MM.1S (cell line): ENCODE data around the gene CD44.

ENCODE experiments used
- DNase-seq: peaks from one replicate; pipeline ENCODE4 v3.0.0-alpha.2; 2015
- H2AFZ ChIP-seq: fragments of 300-600 bp; sonication (generic); 2 replicates; pipeline ENCODE4 v1.6.0; 2016; ENCODE audit warnings: antibody characterized with exemption, low read length
- H3F3A ChIP-seq: fragments of 300-600 bp; sonication (generic); 2 replicates; pipeline ENCODE4 v1.6.1; 2016; ENCODE audit warnings: mild to moderate bottlenecking, antibody characterized with exemption, low read length, moderate library complexity, mixed read lengths; ENCODE audit not compliant: insufficient read depth
- H3K27ac ChIP-seq: fragments of 300-600 bp; sonication (generic); 2 replicates; pipeline ENCODE4 v1.5.1; 2016; ENCODE audit warnings: mild to moderate bottlenecking, low read length
- H3K27me3 ChIP-seq: fragments of 300-600 bp; sonication (generic); replicated peaks from 2 replicates; pipeline ENCODE4 v1.6.0; 2016; ENCODE audit warnings: low read length; ENCODE audit not compliant: insufficient read depth
- H3K36me3 ChIP-seq: fragments of 300-600 bp; sonication (generic); replicated peaks from 2 replicates; pipeline ENCODE4 v1.6.1; 2016; ENCODE audit warnings: mild to moderate bottlenecking, low read length, mixed read lengths; ENCODE audit not compliant: insufficient read depth
- H3K4me1 ChIP-seq: fragments of 300-600 bp; sonication (generic); 2 replicates; pipeline ENCODE4 v1.6.1; 2016; ENCODE audit warnings: low read length, mixed read lengths
- H3K4me2 ChIP-seq: fragments of 300-600 bp; sonication (generic); 2 replicates; pipeline ENCODE4 v1.6.0; 2016; ENCODE audit warnings: low read depth, low read length
- H3K4me3 ChIP-seq: fragments of 300-600 bp; sonication (generic); 2 replicates; pipeline ENCODE4 v1.5.1; 2016; ENCODE audit warnings: low read length, mixed read lengths
- H3K79me2 ChIP-seq: fragments of 300-600 bp; sonication (generic); 2 replicates; pipeline ENCODE4 v1.6.1; 2016; ENCODE audit warnings: mixed run types, low read length, mixed read lengths
- H3K9ac ChIP-seq: fragments of 300-600 bp; sonication (generic); 2 replicates; pipeline ENCODE4 v1.6.1; 2016; ENCODE audit warnings: low read length, mixed read lengths
- H3K9me2 ChIP-seq: fragments of 300-600 bp; sonication (generic); replicated peaks from 2 replicates; pipeline ENCODE4 v1.6.1; 2016; ENCODE audit warnings: mild to moderate bottlenecking, low read length, mixed read lengths; ENCODE audit not compliant: insufficient read depth
- H3K9me3 ChIP-seq: fragments of 300-600 bp; sonication (generic); replicated peaks from 2 replicates; pipeline ENCODE4 v1.6.1; 2016; ENCODE audit warnings: mild to moderate bottlenecking, low read length, mixed read lengths; ENCODE audit not compliant: insufficient read depth
- H4K20me1 ChIP-seq: fragments of 300-600 bp; sonication (generic); 2 replicates; pipeline ENCODE4 v1.6.1; 2016; ENCODE audit warnings: mild to moderate bottlenecking, low read length, moderate library complexity, mixed read lengths; ENCODE audit not compliant: insufficient read depth
- CTCF ChIP-seq: fragments of 300-600 bp; sonication (generic); IDR thresholded peaks from 2 replicates; pipeline ENCODE4 v1.5.1; 2016; ENCODE audit warnings: antibody characterized with exemption, low read length, mixed read lengths
- EZH2 ChIP-seq: fragments of 300-600 bp; sonication (generic); optimal IDR thresholded peaks from 2 replicates; pipeline ENCODE3; 2017; ENCODE audit warnings: low read depth, mild to moderate bottlenecking, antibody characterized with exemption, low read length, mixed read lengths
- EZH2phosphoT487 ChIP-seq: fragments of 300-600 bp; sonication (generic); IDR thresholded peaks from 2 replicates; pipeline ENCODE4 v1.6.1; 2018; ENCODE audit warnings: antibody characterized with exemption, low read length

CD44 gene

DNA sequence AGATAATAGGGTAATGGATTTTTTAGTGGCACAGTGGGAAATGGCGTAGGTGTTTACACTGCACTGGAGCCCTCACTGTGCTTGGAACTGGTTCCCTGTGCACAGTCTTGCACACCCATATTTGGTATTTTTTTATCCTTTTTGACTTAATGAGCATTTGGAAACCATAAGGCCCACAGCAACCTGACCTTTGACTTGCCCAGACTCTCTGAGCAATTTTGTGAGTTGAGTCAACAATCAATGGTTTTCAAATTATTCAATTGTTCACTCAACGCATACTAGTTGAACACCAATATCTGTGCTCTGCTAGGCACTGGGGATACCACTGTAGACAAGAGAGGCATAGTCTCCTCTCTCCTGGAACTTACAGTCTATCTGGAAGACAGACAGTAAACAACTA lies 14.3 kb downstream of the CD44 start:
- Histone ChIP-seq H3K9me2 (no peaks in the 10 kb centered on the region), H3K27me3 (no peaks in the 10 kb centered on the region), H3K4me2 (no peak overlapping the region), H3K9ac (no peak overlapping the region), H3K27ac (no peak overlapping the region), H2AFZ (no peak overlapping the region), H3K4me3 (no peak overlapping the region), H3K9me3 (no peaks in the 10 kb centered on the region), H4K20me1 (peaks cover 11% of the 10 kb centered on the region; the same call in 1 of the 2 replicates), H3K79me2 (peaks cover 100% of the 10 kb centered on the region), H3K36me3 (peaks cover 11% of the 10 kb centered on the region), H3K4me1 (peaks cover 27% of the 10 kb centered on the region; the same call in 1 of the 2 replicates), H3F3A (no peaks in the 10 kb centered on the region)
- TF ChIP-seq EZH2 = no peak
- TF ChIP-seq EZH2phosphoT487 = no peak
- no peak for TF ChIP-seq CTCF
- no peak for DNase-seq

DNA sequence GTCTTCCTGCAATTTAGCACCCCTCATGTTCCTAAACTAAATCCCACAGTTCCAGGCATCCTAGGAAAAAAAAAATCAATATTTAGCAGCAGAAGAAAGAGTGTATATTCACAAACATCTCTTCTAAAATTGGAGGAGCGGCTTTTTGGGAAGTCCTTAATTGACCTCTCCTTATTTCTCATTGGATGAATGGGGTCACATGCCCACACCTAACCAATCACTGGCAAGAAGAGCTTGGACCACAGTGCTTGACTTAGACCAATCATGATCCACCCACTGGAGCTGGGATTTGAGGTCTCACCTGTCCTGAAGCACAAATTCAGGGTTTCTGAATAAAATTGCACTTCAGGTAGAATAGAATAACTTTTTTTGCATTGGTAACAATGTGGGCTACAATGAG lies 16.0 kb downstream of the CD44 start:
- TF ChIP-seq EZH2phosphoT487 = no peak
- TF ChIP-seq EZH2 = no peak
- TF ChIP-seq CTCF = no peak
- Histone ChIP-seq H2AFZ (no peak overlapping the region), H3K4me3 (no peak overlapping the region), H3K36me3 (peaks cover 12% of the 10 kb centered on the region; the same call in 1 of the 2 replicates), H3K27ac (no peak overlapping the region), H3K9ac (no peak overlapping the region), H3K9me2 (no peaks in the 10 kb centered on the region), H3K79me2 (peaks cover 100% of the 10 kb centered on the region), H3F3A (no peaks in the 10 kb centered on the region), H3K27me3 (no peaks in the 10 kb centered on the region), H3K4me2 (no peak overlapping the region), H3K9me3 (no peaks in the 10 kb centered on the region), H4K20me1 (peaks cover 11% of the 10 kb centered on the region; the same call in 1 of the 2 replicates), H3K4me1 (peaks cover 28% of the 10 kb centered on the region)
- DNase-seq = no peak

DNA sequence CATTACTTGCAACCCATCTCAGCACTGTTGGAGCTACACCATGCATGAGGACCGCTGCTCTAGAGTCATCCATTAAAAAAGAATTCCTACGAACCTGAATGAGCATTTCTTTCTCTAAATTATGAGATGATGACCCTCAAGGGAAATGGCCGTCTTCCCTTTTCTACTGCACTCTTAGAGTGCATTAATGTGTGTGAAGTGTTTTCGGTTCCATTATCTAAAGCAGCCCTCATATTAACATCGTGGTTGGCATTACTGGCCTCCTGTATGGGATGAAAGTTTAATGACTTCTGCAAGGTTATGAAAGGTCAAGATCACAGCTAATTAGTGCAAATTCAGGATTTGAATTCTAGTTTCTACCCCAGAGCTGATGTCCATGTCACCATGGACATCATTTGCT lies 16.7 kb downstream of the CD44 start:
- H3K4me2 ChIP-seq = no peak overlapping the region
- peaks cover 12% of the 10 kb centered on the region; the same call in 1 of the 2 replicates for H3K36me3 ChIP-seq
- no peak for TF ChIP-seq CTCF
- TF ChIP-seq EZH2 = no peak
- no peak for DNase-seq
- H2AFZ ChIP-seq = no peak overlapping the region
- H3K4me1 ChIP-seq = peaks cover 31% of the 10 kb centered on the region
- no peaks in the 10 kb centered on the region for H3K9me2 ChIP-seq
- H3K4me3 ChIP-seq = no peak overlapping the region
- H3K9ac ChIP-seq = no peak overlapping the region
- H3K9me3 ChIP-seq = no peaks in the 10 kb centered on the region
- 0 out of 2 replicates have a peak, but pooled peaks cover 2% of the 10 kb centered on the region for H3F3A ChIP-seq
- no peaks in the 10 kb centered on the region for H3K27me3 ChIP-seq
- peaks cover 13% of the 10 kb centered on the region; the same call in 1 of the 2 replicates for H4K20me1 ChIP-seq
- no peak overlapping the region for H3K27ac ChIP-seq
- H3K79me2 ChIP-seq = peaks cover 100% of the 10 kb centered on the region
